GM18526 (cell line): Measurements from ENCODE around the gene CALD1.

Experiments used
- POLR2A ChIP-seq: IDR thresholded peaks from 3 replicates; pipeline ENCODE4 v1.6.1; 2011; ENCODE audit not compliant: insufficient read length; ENCODE audit errors: extremely low read depth

Gene CALD1

GRCh38 chr7:135001390-135002165, 222.1 kb downstream of the CALD1 start:
- no peak for TF ChIP-seq POLR2A

- TF ChIP-seq POLR2A = no peak
Measured at GRCh38 chr7:135012229-135012628, 232.8 kb downstream of the CALD1 start.
